Panc1 (cell line): ENCODE measurements around the gene PPP2R1B. TPM values are rescaled to one million over a fixed set of nuclear protein-coding genes. Genes with fewer than 3 reads are reported as not detected.

Experiments
- ATAC-seq: fragments of 200-7000 bp; cut with Tn5 transposase; 2 replicates; pipeline ENCODE4 v1.9.1; 2020; ENCODE audit warnings: mild to moderate bottlenecking, moderate library complexity
- BruUV-seq: library from RNA; stranded (reverse); fragments of 400-500 nt; replicated peaks from 2 replicates; lab custom pipeline; 2021; lab: Mats Ljungman, UMichigan
- CTCF ChIA-PET: fragments of 300-600 bp; sonication (Branson Sonifier 250); formaldehyde crosslinking; loops from one replicate; lab custom pipeline; 2022; ENCODE audit warnings: antibody characterized with exemption; lab: Charles Lee
- POLR2A ChIA-PET: fragments of 300-600 bp; sonication (Branson Sonifier 250); formaldehyde crosslinking; loops from one replicate; lab custom pipeline; 2022; ENCODE audit warnings: antibody characterized with exemption; lab: Charles Lee
- DNase-seq: peaks from one replicate; pipeline ENCODE4 v3.0.0-alpha.2; 2010; ENCODE audit warnings: low read depth, low spot score
- H3K27ac ChIP-seq: 2 replicates; pipeline ENCODE4 v1.5.1; 2011; ENCODE audit warnings: mild to moderate bottlenecking, low read length, inconsistent platforms
- H3K27me3 ChIP-seq: fragments of 200-500 bp; sonication (Bioruptor generic); 2 replicates; pipeline ENCODE4 v1.6.0; 2014; ENCODE audit warnings: low read length, inconsistent platforms; ENCODE audit not compliant: control insufficient read depth, insufficient read depth
- H3K36me3 ChIP-seq: fragments of 200-500 bp; sonication (Bioruptor generic); 2 replicates; pipeline ENCODE4 v1.5.1; 2014; ENCODE audit warnings: inconsistent platforms, mild to moderate bottlenecking, low read length, moderate library complexity; ENCODE audit not compliant: control insufficient read depth, insufficient read depth
- H3K4me1 ChIP-seq: 2 replicates; pipeline ENCODE4 v1.5.1; 2011; ENCODE audit warnings: inconsistent platforms, mild to moderate bottlenecking, low read length, moderate library complexity; ENCODE audit not compliant: control insufficient read depth, insufficient read depth
- H3K4me3 ChIP-seq, 2 experiments: 2 replicates each; pipeline ENCODE4 v1.5.1; 2011 to 2012; ENCODE audit warnings: low read depth in 2 of 2, low read length in 2 of 2, mild to moderate bottlenecking in 2 of 2, inconsistent platforms in 1 of 2, moderate library complexity in 1 of 2
- H3K9me3 ChIP-seq: fragments of 200-500 bp; sonication (Bioruptor generic); 2 replicates; pipeline ENCODE4 v1.5.1; 2014; ENCODE audit warnings: low read depth, mild to moderate bottlenecking, inconsistent platforms, low read length, moderate library complexity; ENCODE audit not compliant: control insufficient read depth, insufficient read depth
- POLR2AphosphoS5 ChIP-seq: IDR thresholded peaks from 2 replicates; pipeline ENCODE4 v1.6.1; 2012; ENCODE audit warnings: mild to moderate bottlenecking, low read depth, low read length, moderate library complexity
- SIN3A ChIP-seq: IDR thresholded peaks from 2 replicates; pipeline ENCODE4 v1.6.1; 2012; ENCODE audit warnings: low read depth, mild to moderate bottlenecking, low read length, moderate library complexity, borderline replicate concordance; ENCODE audit not compliant: insufficient read depth
- TCF7L2 ChIP-seq: IDR thresholded peaks from 2 replicates; pipeline ENCODE4 v1.6.1; 2011; ENCODE audit warnings: mild to moderate bottlenecking, low read depth, low read length, inconsistent platforms
- in situ Hi-C: cut with HindIII; loops from 2 replicates; pipeline ENCODE4 v1.10.0; 2016; ENCODE audit warnings: low sequenced_read_pairs, low pct_unique_long_range_greater_than_20kb
- intact Hi-C: fragments of 100-400 bp; cut with micrococcal nuclease; formaldehyde crosslinking; loops from one replicate; pipeline ENCODE4 v1.10.0; 2022; ENCODE audit not compliant: unreplicated experiment
- total RNA-seq: library from RNA; stranded (reverse); gene quantifications from one replicate; pipeline ENCODE4 v1.2.1, GENCODE V29; 2021; ENCODE audit not compliant: unreplicated experiment
- TF ChIP-seq, protein P1 (sequence below), 2 experiments: IDR thresholded peaks; 2 replicates each; pipeline ENCODE4 v1.6.1; 2011 to 2012; ENCODE audit warnings: low read depth in 2 of 2, control low read depth in 1 of 2, low read length in 1 of 2, mild to moderate bottlenecking in 1 of 2, moderate library complexity in 1 of 2; ENCODE audit not compliant: insufficient read depth in 1 of 2
- TF ChIP-seq, protein P2 (sequence below): fragments of 450-650 bp; IDR thresholded peaks from 2 replicates; pipeline ENCODE4 v1.5.1; 2017; ENCODE audit warnings: mild to moderate bottlenecking

The PPP2R1B gene
- total RNA-seq, 1 experiment from 2014 or later = 57.7 TPM

DNA sequence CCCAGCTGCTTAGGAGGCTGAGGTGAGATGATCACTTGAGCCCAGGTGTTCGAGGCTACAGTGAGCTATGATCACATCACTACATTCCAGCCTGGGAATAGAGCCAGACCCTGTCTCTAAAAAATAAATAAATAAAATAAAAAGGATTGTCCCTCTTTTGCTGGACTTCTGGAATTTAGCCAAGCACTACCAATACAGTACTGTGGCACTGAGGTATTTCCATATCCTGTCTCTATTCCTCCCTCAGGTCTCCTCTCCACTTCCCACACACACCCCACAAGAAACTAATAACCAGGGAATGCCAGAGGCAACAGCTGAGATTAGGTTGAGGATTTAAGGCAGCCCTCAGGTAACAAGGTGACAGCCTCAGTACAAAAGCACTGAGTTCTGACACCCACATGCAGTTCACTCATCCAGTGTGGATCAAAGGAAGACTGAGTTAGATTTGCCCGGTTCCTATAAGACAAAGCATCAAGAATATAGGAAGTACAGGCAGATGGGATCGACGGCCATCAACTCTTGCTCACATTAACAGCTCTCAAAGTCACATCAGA, 4.5 kb upstream of the PPP2R1B start:
- POLR2A ChIA-PET = no interaction called here
- Histone ChIP-seq H3K27ac (no peak overlapping the region), H3K9me3 (no peaks in the 10 kb centered on the region), H3K4me1 (peaks cover 7% of the 10 kb centered on the region), H3K4me3 (no peak overlapping the region), H3K36me3 (peaks cover 2% of the 10 kb centered on the region; the same call in 1 of the 2 replicates), H3K27me3 (no peaks in the 10 kb centered on the region)
- intact Hi-C loops (no loop called here), in situ Hi-C loops (no loop called here)
- ATAC-seq (no peak), DNase-seq (no peak)
- TF ChIP-seq, protein P1, sequence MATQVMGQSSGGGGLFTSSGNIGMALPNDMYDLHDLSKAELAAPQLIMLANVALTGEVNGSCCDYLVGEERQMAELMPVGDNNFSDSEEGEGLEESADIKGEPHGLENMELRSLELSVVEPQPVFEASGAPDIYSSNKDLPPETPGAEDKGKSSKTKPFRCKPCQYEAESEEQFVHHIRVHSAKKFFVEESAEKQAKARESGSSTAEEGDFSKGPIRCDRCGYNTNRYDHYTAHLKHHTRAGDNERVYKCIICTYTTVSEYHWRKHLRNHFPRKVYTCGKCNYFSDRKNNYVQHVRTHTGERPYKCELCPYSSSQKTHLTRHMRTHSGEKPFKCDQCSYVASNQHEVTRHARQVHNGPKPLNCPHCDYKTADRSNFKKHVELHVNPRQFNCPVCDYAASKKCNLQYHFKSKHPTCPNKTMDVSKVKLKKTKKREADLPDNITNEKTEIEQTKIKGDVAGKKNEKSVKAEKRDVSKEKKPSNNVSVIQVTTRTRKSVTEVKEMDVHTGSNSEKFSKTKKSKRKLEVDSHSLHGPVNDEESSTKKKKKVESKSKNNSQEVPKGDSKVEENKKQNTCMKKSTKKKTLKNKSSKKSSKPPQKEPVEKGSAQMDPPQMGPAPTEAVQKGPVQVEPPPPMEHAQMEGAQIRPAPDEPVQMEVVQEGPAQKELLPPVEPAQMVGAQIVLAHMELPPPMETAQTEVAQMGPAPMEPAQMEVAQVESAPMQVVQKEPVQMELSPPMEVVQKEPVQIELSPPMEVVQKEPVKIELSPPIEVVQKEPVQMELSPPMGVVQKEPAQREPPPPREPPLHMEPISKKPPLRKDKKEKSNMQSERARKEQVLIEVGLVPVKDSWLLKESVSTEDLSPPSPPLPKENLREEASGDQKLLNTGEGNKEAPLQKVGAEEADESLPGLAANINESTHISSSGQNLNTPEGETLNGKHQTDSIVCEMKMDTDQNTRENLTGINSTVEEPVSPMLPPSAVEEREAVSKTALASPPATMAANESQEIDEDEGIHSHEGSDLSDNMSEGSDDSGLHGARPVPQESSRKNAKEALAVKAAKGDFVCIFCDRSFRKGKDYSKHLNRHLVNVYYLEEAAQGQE (IDR thresholded peaks at IDR 0.05; ENCODE audit: insufficient read depth in 1 of 2, low read depth in 2 of 2, low read length in 1 of 2) = no peak
- TF ChIP-seq TCF7L2 = no peak
- TF ChIP-seq POLR2AphosphoS5 = no peak
- TF ChIP-seq, protein P2, sequence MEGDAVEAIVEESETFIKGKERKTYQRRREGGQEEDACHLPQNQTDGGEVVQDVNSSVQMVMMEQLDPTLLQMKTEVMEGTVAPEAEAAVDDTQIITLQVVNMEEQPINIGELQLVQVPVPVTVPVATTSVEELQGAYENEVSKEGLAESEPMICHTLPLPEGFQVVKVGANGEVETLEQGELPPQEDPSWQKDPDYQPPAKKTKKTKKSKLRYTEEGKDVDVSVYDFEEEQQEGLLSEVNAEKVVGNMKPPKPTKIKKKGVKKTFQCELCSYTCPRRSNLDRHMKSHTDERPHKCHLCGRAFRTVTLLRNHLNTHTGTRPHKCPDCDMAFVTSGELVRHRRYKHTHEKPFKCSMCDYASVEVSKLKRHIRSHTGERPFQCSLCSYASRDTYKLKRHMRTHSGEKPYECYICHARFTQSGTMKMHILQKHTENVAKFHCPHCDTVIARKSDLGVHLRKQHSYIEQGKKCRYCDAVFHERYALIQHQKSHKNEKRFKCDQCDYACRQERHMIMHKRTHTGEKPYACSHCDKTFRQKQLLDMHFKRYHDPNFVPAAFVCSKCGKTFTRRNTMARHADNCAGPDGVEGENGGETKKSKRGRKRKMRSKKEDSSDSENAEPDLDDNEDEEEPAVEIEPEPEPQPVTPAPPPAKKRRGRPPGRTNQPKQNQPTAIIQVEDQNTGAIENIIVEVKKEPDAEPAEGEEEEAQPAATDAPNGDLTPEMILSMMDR = no peak
- TF ChIP-seq SIN3A = no peak
- no TSS peak for BruUV-seq
- CTCF ChIA-PET = no interaction called here

DNA sequence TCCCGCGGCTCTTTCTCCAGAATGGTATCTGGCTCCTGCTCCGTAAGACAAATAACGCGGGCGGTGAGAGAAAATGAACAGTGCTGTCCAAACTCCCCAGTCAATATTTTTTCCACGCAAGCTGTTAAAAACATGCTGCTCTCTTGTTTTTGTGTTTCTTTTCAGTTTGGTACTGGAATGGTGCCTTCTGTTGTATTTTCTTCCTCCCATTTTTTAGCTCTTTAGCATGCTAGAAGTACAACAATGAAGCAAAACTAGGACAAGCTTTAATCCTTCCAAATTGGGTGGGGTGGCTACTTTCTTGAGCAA, 599 bp upstream of the PPP2R1B start:
- Histone ChIP-seq H3K4me3 (peak overlapping the region; percentile 87 to 88), H3K36me3 (peaks cover 20% of the 10 kb centered on the region), H3K27me3 (no peaks in the 10 kb centered on the region), H3K9me3 (no peaks in the 10 kb centered on the region), H3K4me1 (peaks cover 14% of the 10 kb centered on the region), H3K27ac (peak overlapping the region; percentile 95)
- intact Hi-C loops = no loop called here
- BruUV-seq = no TSS peak
- ChIA-PET POLR2A (interaction anchor here (0.5 to 1.1 kb wide), 3 partner anchors 24 to 179 kb away, joined by 3 to 8 read pairs (median 5); no protein-coding TSS in a partner anchor), CTCF (interaction anchor here (0.8 kb wide), 1 partner anchor 11 kb away, joined by 5 read pairs; no protein-coding TSS in a partner anchor)
- TF ChIP-seq POLR2AphosphoS5 (no peak), TCF7L2 (no peak)
- TF ChIP-seq, protein P1 (IDR thresholded peaks at IDR 0.05; ENCODE audit: insufficient read depth in 1 of 2, low read depth in 2 of 2, low read length in 1 of 2) = no peak
- TF ChIP-seq, protein P2 = no peak
- DNase-seq = no peak
- in situ Hi-C loops = no loop called here
- peak; percentile 73 for ATAC-seq
